ENCODE measurements around the gene DRC1. TPM values are rescaled to one million over a fixed set of nuclear protein-coding genes. Genes with fewer than 3 reads are reported as not detected.

The DRC1 gene
- total and polyA plus RNA-seq, 12 donors, result 0.10 to 0.56 (median 0.14) TPM; not detected in 7

DNA sequence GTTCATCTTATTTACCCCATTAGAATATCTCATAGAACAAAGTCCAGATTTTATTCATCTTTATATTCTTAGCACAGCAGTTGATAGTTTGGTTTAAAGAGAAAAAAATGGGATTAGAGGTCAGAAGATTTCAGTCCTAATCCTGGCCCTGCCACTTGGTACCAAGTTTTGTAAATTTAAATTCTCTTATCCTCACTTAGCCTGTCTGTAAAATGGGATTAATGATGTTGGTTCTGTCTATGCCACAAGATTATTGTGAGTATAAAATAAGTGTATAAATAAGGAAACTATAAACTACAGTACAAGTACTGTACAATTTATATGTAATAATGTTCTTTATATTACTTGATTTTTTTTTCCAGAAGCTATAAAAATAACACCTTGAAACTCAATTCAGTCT, 17.1 kb upstream of the DRC1 start:
- TF ChIP-seq POLR2A (IDR thresholded peaks at IDR 0.05) (no peak), CTCF (IDR thresholded peaks at IDR 0.05) (no peak)
- no peaks in the 10 kb centered on the region for H3K4me1 ChIP-seq (replicated peaks in 1 of 2)
- no peak overlapping the region for H3K27ac ChIP-seq
- H3K27me3 ChIP-seq, result no peaks in the 10 kb centered on the region
- no peak overlapping the region for H3K4me3 ChIP-seq
- no peak for DNase-seq
- intact Hi-C loops (cut with DNase I), result no loop called here
- no peaks in the 10 kb centered on the region for H3K9me3 ChIP-seq (replicated peaks in 1 of 3)
- H3K36me3 ChIP-seq (replicated peaks in 1 of 2), result peaks cover 0 to 12% of the 10 kb centered on the region in 2 donors

GRCh38 chr2:26387189-26387588, 14.5 kb upstream of the DRC1 start:
- H3K27ac ChIP-seq, result no peak overlapping the region
- H3K9me3 ChIP-seq (replicated peaks in 1 of 3), result no peaks in the 10 kb centered on the region
- no peak for TF ChIP-seq POLR2A (IDR thresholded peaks at IDR 0.05)
- no peak for TF ChIP-seq CTCF (IDR thresholded peaks at IDR 0.05)
- intact Hi-C loops (cut with DNase I), result no loop called here
- WGBS, 4 donors, result 92 to 98% (median 96%) methylated on average over 4 of the region's 4 CpGs
- no peaks in the 10 kb centered on the region for H3K27me3 ChIP-seq
- DNase-seq, result no peak
- H3K36me3 ChIP-seq (replicated peaks in 1 of 2), result peaks cover 0 to 12% of the 10 kb centered on the region in 2 donors
- H3K4me3 ChIP-seq, result no peak overlapping the region
- H3K4me1 ChIP-seq (replicated peaks in 1 of 2), result no peaks in the 10 kb centered on the region

DNA sequence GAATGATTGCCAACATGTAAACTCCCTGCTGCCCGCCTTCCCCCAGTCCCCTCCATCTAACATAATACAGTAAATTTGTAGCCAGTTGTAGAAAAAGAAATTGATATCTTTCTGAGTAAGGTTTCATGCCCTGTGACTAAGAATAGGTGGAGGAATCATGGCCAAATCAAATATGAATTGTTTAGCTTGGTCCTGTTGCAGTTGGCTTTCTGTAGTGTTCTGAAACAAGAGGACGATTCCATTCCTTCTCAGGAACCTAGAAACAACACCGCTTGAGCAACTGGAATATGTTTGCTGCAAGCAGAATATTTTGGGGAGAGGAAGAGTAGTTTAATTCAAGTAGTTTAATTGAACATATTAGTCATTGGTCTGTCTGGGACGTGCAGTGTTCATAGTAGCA, 7.0 kb upstream of the DRC1 start:
- WGBS, 4 donors, result 87 to 89% (median 88%) methylated on average over 4 of the region's 4 CpGs
- Histone ChIP-seq H3K4me3 (no peak overlapping the region), H3K27ac (no peak overlapping the region), H3K36me3 (replicated peaks in 1 of 2) (no peaks in the 10 kb centered on the region), H3K4me1 (replicated peaks in 1 of 2) (no peaks in the 10 kb centered on the region), H3K9me3 (replicated peaks in 1 of 3) (no peaks in the 10 kb centered on the region), H3K27me3 (no peaks in the 10 kb centered on the region)
- no peak for DNase-seq
- TF ChIP-seq POLR2A (IDR thresholded peaks at IDR 0.05) (no peak), CTCF (IDR thresholded peaks at IDR 0.05) (no peak)
- intact Hi-C loops (cut with DNase I), result no loop called here

GRCh38 chr2:26395394-26395793, 6.3 kb upstream of the DRC1 start:
- Histone ChIP-seq H3K27ac (no peak overlapping the region), H3K27me3 (no peaks in the 10 kb centered on the region), H3K4me3 (no peak overlapping the region), H3K9me3 (replicated peaks in 1 of 3) (no peaks in the 10 kb centered on the region), H3K36me3 (replicated peaks in 1 of 2) (no peaks in the 10 kb centered on the region), H3K4me1 (replicated peaks in 1 of 2) (no peaks in the 10 kb centered on the region)
- no peak for TF ChIP-seq CTCF (IDR thresholded peaks at IDR 0.05)
- no peak for TF ChIP-seq POLR2A (IDR thresholded peaks at IDR 0.05)
- intact Hi-C loops (cut with DNase I), result no loop called here
- DNase-seq, result no peak
- WGBS, 4 donors, result 69 to 83% (median 78%) methylated on average over 4 of the region's 4 CpGs
